ENCODE results near the gene EPDR1.

The EPDR1 gene

DNA sequence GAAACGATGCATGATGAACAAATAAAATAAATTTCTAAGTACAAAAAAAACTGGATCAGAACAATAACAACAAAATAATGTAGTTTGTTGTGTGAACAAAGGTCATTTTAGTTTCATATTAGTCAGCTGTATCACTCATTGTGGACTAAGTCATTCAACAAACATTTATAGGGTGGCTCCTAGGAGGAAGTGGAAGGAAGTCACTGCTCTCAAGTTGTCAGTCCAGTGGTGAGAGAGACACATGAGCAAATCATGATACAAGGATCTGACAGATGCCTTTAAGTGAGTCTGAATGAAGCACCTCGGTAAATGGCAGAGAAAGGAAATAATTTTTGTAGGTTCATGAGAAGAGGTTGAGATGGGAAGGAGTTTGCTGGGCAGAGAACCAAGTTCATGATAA is 56.8 kb downstream of the EPDR1 start:
- Histone ChIP-seq H3K23ac (ENCODE audit: low read length in 2 of 2) (no peak overlapping the region), H3K27ac (ENCODE audit: low read length, poor library complexity, severe bottlenecking) (no peak overlapping the region), H3K27me3 (ENCODE audit: control insufficient read depth in 1 of 2, insufficient read depth in 1 of 2, low read length in 2 of 2) (no peaks in the 10 kb centered on the region), H2AFZ (ENCODE audit: low read depth, low read length) (no peak overlapping the region), H3K4me1 (ENCODE audit: control insufficient read depth, insufficient read depth, low read depth, low read length) (no peaks in the 10 kb centered on the region), H4K91ac (ENCODE audit: low read length) (no peak overlapping the region), H3K9me3 (ENCODE audit: control insufficient read depth, low read length) (no peaks in the 10 kb centered on the region), H3K4ac (ENCODE audit: low read depth in 1 of 2, low read length in 2 of 2) (no peak overlapping the region), H3K18ac (ENCODE audit: low read depth in 1 of 2, low read length in 2 of 2) (no peak overlapping the region), H2BK15ac (ENCODE audit: low read depth, poor library complexity, severe bottlenecking) (no peak overlapping the region), H3K14ac (ENCODE audit: low read length in 2 of 2) (no peak overlapping the region), H3K79me1 (replicated peaks; ENCODE audit: low read length, poor library complexity, severe bottlenecking) (no peaks in the 10 kb centered on the region), H2AK5ac (ENCODE audit: low read length, severe bottlenecking) (no peak overlapping the region), H2BK5ac (ENCODE audit: low read depth, low read length, poor library complexity, severe bottlenecking) (no peak overlapping the region), H2BK12ac (ENCODE audit: low read length in 2 of 2) (no peak overlapping the region), H3K4me3 (ENCODE audit: insufficient read depth in 1 of 2, low read depth in 1 of 2, low read length in 2 of 2) (no peak overlapping the region), H3K4me2 (ENCODE audit: low read length, poor library complexity, severe bottlenecking) (no peak overlapping the region), H4K8ac (ENCODE audit: low read length) (no peak overlapping the region), H3K9ac (ENCODE audit: low read length) (peak overlapping the region; percentile 60), H3K36me3 (ENCODE audit: control insufficient read depth in 1 of 2, insufficient read depth in 2 of 2, low read depth in 1 of 2, low read length in 2 of 2) (no peaks in the 10 kb centered on the region), H2BK120ac (ENCODE audit: low read depth, low read length) (no peak overlapping the region)
- no peak for DNase-seq
- WGBS: 85% methylated on average over 1 of the region's 2 CpGs

DNA sequence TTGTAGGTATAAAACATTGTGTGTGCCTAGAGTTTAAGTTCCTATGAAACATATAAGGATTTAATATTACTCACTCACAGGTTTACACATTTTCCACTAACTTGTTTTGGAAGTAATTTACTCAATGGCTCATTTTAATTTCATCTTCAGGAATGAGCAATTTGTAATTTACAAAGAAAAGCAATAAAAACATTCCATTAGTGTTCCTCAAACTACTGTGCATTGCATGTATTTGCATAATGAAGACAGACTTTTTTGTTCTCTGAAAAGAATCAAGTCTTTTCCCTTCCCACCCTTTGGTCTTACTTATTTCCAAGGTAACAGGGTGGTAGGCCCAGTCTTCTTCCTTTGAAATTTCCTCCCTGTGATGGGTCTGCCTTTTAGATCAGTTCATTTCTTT is 61.2 kb downstream of the EPDR1 start:
- no peak overlapping the region for H3K4me3 ChIP-seq (ENCODE audit: insufficient read depth in 1 of 2, low read depth in 1 of 2, low read length in 2 of 2)
- H2BK15ac ChIP-seq (ENCODE audit: low read depth, poor library complexity, severe bottlenecking): no peak overlapping the region
- no peak overlapping the region for H3K4ac ChIP-seq (ENCODE audit: low read depth in 1 of 2, low read length in 2 of 2)
- H3K27me3 ChIP-seq (ENCODE audit: control insufficient read depth in 1 of 2, insufficient read depth in 1 of 2, low read length in 2 of 2): no peaks in the 10 kb centered on the region
- DNase-seq: no peak
- peak overlapping the region; percentile 56 for H3K9ac ChIP-seq (ENCODE audit: low read length)
- no peak overlapping the region for H2BK5ac ChIP-seq (ENCODE audit: low read depth, low read length, poor library complexity, severe bottlenecking)
- no peak overlapping the region for H4K91ac ChIP-seq (ENCODE audit: low read length)
- H2AK5ac ChIP-seq (ENCODE audit: low read length, severe bottlenecking): no peak overlapping the region
- no peak overlapping the region for H3K23ac ChIP-seq (ENCODE audit: low read length in 2 of 2)
- H3K36me3 ChIP-seq (ENCODE audit: control insufficient read depth in 1 of 2, insufficient read depth in 2 of 2, low read depth in 1 of 2, low read length in 2 of 2): no peaks in the 10 kb centered on the region
- H2BK120ac ChIP-seq (ENCODE audit: low read depth, low read length): no peak overlapping the region
- no peak overlapping the region for H4K8ac ChIP-seq (ENCODE audit: low read length)
- H3K79me1 ChIP-seq (replicated peaks; ENCODE audit: low read length, poor library complexity, severe bottlenecking): no peaks in the 10 kb centered on the region
- H3K18ac ChIP-seq (ENCODE audit: low read depth in 1 of 2, low read length in 2 of 2): no peak overlapping the region
- no peak overlapping the region for H3K27ac ChIP-seq (ENCODE audit: low read length, poor library complexity, severe bottlenecking)
- no peaks in the 10 kb centered on the region for H3K9me3 ChIP-seq (ENCODE audit: control insufficient read depth, low read length)
- no peak overlapping the region for H3K4me2 ChIP-seq (ENCODE audit: low read length, poor library complexity, severe bottlenecking)
- no peak overlapping the region for H3K14ac ChIP-seq (ENCODE audit: low read length in 2 of 2)
- no peak overlapping the region for H2AFZ ChIP-seq (ENCODE audit: low read depth, low read length)
- no peak overlapping the region for H2BK12ac ChIP-seq (ENCODE audit: low read length in 2 of 2)
- no peaks in the 10 kb centered on the region for H3K4me1 ChIP-seq (ENCODE audit: control insufficient read depth, insufficient read depth, low read depth, low read length)

GRCh38 chr7:37982423-37982822 is 62.0 kb downstream of the EPDR1 start:
- Histone ChIP-seq H3K9ac (ENCODE audit: low read length) (peak overlapping the region; percentile 56), H3K4me2 (ENCODE audit: low read length, poor library complexity, severe bottlenecking) (no peak overlapping the region), H4K91ac (ENCODE audit: low read length) (no peak overlapping the region), H3K4me3 (ENCODE audit: insufficient read depth in 1 of 2, low read depth in 1 of 2, low read length in 2 of 2) (no peak overlapping the region), H3K36me3 (ENCODE audit: control insufficient read depth in 1 of 2, insufficient read depth in 2 of 2, low read depth in 1 of 2, low read length in 2 of 2) (no peaks in the 10 kb centered on the region), H3K4me1 (ENCODE audit: control insufficient read depth, insufficient read depth, low read depth, low read length) (no peaks in the 10 kb centered on the region), H2BK5ac (ENCODE audit: low read depth, low read length, poor library complexity, severe bottlenecking) (no peak overlapping the region), H3K27me3 (ENCODE audit: control insufficient read depth in 1 of 2, insufficient read depth in 1 of 2, low read length in 2 of 2) (no peaks in the 10 kb centered on the region), H3K14ac (ENCODE audit: low read length in 2 of 2) (no peak overlapping the region), H2BK15ac (ENCODE audit: low read depth, poor library complexity, severe bottlenecking) (no peak overlapping the region), H3K9me3 (ENCODE audit: control insufficient read depth, low read length) (no peaks in the 10 kb centered on the region), H2AFZ (ENCODE audit: low read depth, low read length) (no peak overlapping the region), H2BK12ac (ENCODE audit: low read length in 2 of 2) (no peak overlapping the region), H2AK5ac (ENCODE audit: low read length, severe bottlenecking) (no peak overlapping the region), H2BK120ac (ENCODE audit: low read depth, low read length) (no peak overlapping the region), H3K4ac (ENCODE audit: low read depth in 1 of 2, low read length in 2 of 2) (no peak overlapping the region), H3K79me1 (replicated peaks; ENCODE audit: low read length, poor library complexity, severe bottlenecking) (no peaks in the 10 kb centered on the region), H3K18ac (ENCODE audit: low read depth in 1 of 2, low read length in 2 of 2) (no peak overlapping the region), H4K8ac (ENCODE audit: low read length) (no peak overlapping the region), H3K23ac (ENCODE audit: low read length in 2 of 2) (no peak overlapping the region), H3K27ac (ENCODE audit: low read length, poor library complexity, severe bottlenecking) (no peak overlapping the region)
- no peak for DNase-seq
- WGBS: 64% methylated on average over 3 of the region's 3 CpGs

DNA sequence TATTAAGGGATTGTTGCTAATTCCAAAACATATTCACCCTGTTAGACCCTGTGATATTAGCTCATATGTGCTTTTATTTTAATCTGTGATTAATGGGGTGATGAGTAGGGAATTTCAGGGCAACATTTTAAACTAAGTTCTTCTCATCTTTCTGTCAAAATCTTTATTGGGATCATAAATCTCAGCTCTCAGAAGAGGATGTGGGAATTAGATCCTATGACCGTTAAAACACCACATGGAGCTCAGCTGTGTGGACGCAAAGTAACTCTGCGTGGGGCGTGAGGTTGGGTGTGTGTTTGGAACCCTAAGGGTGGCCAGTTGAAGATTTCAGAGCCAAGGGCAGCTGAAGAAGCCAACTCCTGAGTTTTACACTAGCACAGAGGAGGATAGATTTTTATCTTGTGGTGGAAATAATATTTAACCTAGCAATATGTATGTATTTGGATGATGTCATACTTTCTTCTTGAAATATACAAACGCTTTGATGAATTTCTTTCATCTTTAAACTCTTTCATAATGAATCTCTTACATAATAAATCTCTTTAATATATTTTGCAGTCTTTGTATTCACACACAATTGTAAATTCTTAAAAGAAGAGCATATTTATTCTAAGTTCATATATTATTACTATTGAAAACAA is 64.4 kb downstream of the EPDR1 start:
- no peak overlapping the region for H3K4ac ChIP-seq (ENCODE audit: low read depth in 1 of 2, low read length in 2 of 2)
- no peak overlapping the region for H3K14ac ChIP-seq (ENCODE audit: low read length in 2 of 2)
- 80% methylated on average over 4 of the region's 5 CpGs for WGBS
- H3K4me2 ChIP-seq (ENCODE audit: low read length, poor library complexity, severe bottlenecking): no peak overlapping the region
- no peak overlapping the region for H3K23ac ChIP-seq (ENCODE audit: low read length in 2 of 2)
- no peaks in the 10 kb centered on the region for H3K9me3 ChIP-seq (ENCODE audit: control insufficient read depth, low read length)
- no peak overlapping the region for H2AK5ac ChIP-seq (ENCODE audit: low read length, severe bottlenecking)
- no peaks in the 10 kb centered on the region for H3K4me1 ChIP-seq (ENCODE audit: control insufficient read depth, insufficient read depth, low read depth, low read length)
- H3K9ac ChIP-seq (ENCODE audit: low read length): no peak overlapping the region
- no peak overlapping the region for H3K4me3 ChIP-seq (ENCODE audit: insufficient read depth in 1 of 2, low read depth in 1 of 2, low read length in 2 of 2)
- H3K27me3 ChIP-seq (ENCODE audit: control insufficient read depth in 1 of 2, insufficient read depth in 1 of 2, low read length in 2 of 2): no peaks in the 10 kb centered on the region
- H2AFZ ChIP-seq (ENCODE audit: low read depth, low read length): no peak overlapping the region
- H2BK5ac ChIP-seq (ENCODE audit: low read depth, low read length, poor library complexity, severe bottlenecking): no peak overlapping the region
- DNase-seq: no peak
- no peak overlapping the region for H3K18ac ChIP-seq (ENCODE audit: low read depth in 1 of 2, low read length in 2 of 2)
- no peak overlapping the region for H2BK15ac ChIP-seq (ENCODE audit: low read depth, poor library complexity, severe bottlenecking)
- no peak overlapping the region for H4K91ac ChIP-seq (ENCODE audit: low read length)
- no peaks in the 10 kb centered on the region for H3K36me3 ChIP-seq (ENCODE audit: control insufficient read depth in 1 of 2, insufficient read depth in 2 of 2, low read depth in 1 of 2, low read length in 2 of 2)
- H3K79me1 ChIP-seq (replicated peaks; ENCODE audit: low read length, poor library complexity, severe bottlenecking): no peaks in the 10 kb centered on the region
- no peak overlapping the region for H2BK120ac ChIP-seq (ENCODE audit: low read depth, low read length)
- H4K8ac ChIP-seq (ENCODE audit: low read length): no peak overlapping the region
- no peak overlapping the region for H2BK12ac ChIP-seq (ENCODE audit: low read length in 2 of 2)
- no peak overlapping the region for H3K27ac ChIP-seq (ENCODE audit: low read length, poor library complexity, severe bottlenecking)
